ENCODE measurements around the gene PLSCR4.

The PLSCR4 gene

DNA sequence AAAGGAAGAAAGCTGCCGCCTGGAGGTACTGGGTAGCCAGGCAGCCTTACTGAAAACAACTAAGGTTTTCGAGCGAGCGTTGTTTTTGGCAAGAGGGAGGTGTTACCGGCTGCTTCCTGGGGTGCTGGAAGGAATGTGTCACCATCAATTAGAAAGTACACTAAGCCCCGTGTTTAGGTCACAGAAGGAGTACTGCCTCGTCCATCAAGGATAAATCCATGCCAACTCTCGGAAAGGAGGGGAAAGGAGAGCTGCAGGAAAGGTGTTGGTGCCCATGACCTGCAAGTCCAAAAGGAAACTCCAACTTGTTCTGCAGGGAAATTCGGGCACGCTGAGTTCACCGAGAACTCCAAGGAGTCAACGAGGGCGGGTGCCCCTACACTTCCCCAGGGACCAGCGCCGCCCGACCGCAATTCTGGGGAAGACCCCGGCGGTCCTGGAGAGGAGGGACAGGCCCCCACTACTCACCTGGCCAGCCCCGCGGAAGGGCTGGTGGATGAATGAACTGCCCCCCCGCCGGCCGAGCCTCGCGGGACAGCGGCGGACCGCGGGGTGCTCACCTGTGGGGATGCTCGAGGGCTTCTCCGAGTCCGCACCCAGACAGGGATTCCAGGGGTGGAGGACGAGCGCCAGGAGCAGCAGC is 90.5 kb downstream of the PLSCR4 start:
- no peak for DNase-seq

DNA sequence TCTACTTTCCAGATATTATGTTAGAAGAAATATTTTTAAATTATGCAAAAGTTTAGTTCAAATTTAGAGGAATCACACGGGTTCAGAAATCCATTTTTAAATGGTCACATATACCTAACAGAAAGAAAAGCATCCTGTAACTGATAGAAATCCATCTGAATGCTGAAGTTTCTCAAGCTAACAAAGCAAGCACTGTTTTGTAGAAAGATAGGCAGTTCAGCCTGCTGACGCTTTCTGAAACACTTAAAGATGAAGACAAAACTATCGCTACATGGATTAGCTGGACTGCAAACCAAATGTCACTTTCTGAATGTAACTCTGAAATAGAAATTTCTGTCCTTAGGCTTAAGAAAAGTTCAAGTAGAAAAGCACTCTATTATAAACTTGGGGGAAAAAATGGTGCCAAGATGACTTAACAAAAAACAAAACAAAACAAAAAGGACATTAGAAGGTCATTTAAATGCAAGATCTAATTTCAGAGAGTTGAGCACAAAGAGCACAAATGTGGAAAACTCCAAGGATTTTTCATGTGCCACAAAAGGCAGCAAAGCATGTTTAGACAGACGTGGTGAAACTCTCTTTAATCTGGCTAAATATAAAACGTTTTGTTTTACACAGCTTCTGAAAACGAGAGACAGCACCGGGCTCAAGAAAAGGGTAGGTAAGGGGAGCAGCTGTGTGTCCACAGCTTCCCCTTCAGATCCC is 91.1 kb downstream of the PLSCR4 start:
- DNase-seq, result no peak

DNA sequence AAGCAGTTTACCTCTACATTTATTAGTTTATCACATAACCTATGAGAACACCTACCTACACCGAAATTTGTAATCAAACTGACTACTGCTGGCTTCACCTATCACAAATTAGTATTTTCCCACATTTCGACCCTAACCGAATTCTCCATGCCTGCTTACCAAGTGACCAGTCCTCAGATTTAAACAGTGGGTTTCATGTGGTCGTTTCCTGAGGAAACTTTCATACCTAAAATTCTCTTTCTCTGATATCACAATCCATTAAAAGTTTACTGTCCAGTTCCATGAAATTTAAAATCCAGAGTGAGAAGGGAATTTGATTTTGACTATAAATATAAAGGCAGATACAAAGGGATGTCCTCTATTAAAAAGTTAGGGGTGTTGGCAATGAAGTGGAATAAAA is 91.9 kb downstream of the PLSCR4 start:
- DNase-seq, result no peak

DNA sequence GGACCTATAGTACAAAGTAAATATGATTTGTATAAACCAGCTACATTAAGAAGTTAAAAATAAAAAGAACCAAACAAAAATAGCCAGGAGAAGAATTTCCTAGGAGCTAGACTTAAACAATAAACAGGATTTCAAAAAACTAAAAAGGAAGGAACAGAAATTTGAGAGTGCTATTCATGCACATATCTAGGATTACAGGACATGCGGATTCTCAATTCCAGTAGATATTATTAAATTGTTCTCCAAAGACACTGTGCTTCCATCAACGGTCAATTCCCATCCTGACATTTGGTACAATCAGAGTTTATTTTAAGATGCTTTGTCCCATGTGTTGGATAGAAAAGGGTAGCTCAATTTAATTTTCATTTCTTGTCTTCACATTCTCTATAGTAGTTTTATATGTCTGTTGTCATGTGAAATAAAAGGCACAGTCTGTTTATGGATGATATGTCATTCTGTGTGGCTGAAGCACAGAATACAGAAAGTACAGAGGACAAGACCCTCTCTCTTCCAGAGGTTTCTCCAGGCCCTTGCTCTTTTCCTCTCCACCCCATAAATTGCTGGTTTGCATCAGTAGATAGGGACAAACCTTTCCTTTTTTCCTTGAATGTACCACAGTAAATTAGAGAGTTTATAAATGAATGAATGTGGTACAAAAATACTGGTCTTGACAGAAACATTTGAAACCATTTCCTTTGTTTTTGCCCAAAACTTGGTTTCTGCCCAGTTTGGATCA is 93.4 kb downstream of the PLSCR4 start:
- DNase-seq, result no peak

DNA sequence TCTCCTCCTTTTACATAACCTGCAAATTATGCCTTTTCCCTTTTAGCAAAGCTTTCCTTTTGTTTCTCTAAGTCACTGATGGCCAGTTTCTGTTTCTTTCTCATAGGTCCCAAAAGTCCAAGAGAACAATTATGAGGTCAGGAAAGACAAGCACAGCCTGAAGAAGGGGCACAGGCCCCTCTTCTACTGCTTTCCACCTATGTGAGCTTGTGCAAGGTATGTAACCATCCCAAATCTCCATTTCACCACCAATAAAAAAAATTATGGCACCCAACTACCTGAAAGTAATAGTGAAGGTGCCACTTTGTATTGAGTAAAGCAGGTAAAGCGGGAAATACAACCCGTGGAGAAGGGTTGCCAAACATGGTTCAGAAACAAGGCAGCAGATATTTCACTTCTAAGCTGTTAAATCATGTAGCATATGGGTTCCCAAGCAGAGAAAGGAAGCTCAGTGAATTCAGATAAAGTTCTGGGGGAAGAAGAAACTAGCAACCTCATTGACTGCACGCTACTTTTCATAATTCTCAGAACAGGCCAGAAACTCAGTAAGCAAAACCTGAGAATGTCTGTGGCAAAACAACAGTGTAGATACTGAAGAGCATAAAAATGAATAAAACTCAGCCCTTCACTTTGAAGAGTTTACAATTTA is 94.1 kb downstream of the PLSCR4 start:
- DNase-seq, result no peak

DNA sequence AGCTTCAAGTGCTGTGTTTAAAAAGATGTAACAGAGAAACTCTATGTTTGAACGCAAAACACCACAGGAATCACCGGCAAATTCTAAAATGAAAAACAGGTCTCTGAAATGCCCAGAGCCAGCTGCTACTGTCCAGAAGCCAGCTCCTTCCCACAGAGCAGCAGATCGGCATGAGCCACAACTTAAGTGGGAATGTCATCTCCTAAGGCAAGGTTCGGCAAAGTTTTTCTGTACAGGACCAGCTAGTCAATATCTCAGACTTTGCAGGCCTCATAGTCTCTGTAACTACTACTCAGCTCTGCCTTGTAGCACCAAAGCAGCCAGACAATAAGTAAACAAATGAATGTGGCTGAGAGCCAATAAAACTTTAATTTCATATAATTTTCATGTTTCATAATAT is 94.8 kb downstream of the PLSCR4 start:
- DNase-seq, result no peak

DNA sequence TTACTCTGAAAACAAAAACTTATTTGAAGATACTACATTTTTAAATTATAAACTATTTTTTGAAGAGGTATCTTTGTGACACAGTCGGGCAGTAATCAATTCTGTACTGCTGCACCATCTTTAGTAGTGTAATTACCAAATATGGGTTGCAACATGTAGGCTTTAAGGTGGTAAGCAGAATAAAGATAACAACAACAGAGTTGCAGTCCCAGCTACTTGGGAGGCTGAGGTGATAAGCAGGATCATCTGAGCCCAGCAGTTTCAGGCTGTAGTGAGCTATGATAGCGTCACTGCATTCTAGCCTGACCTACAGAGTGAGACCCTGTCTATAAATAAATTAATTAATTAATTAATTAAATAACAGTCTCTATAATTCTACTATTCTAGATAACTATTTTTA is 95.9 kb downstream of the PLSCR4 start:
- DNase-seq, result no peak

DNA sequence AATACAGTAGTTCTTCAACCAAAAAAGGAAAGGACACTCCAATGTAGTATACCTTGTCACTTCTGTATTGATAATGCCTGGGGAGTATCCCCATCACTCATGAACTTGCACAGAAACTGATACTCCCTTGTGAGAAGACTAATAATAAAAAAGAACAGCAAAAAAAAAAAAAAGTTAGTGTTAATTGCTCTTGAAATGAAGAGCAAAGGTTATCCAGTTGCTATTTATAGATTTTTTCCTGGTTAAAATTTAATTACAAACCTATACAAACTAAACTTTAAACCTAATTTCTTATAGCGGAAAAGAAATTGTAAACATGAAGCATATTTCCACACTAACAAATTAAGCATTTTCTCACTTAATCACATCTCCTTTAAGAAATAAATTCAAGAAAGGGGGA is 96.6 kb downstream of the PLSCR4 start:
- no peak for DNase-seq

DNA sequence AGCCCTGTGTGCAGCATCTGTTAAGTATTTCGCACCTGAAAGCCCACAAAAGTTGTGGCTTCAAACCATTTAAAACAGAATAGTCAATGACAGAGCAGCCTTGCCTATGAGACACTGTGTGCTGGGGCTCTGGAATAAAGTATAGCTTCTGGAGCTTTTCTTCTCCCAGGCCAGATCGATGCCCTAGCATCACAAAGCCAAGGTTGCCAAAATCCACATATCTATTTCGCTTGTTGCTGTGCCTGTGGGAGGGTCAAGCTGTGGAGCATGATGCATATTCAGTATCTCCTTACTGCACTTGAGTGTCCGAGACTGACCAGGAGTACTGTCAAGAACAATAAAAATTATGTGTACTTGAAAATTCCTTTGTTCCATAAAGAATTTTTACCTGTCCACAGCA is 97.5 kb downstream of the PLSCR4 start:
- no peak for DNase-seq

DNA sequence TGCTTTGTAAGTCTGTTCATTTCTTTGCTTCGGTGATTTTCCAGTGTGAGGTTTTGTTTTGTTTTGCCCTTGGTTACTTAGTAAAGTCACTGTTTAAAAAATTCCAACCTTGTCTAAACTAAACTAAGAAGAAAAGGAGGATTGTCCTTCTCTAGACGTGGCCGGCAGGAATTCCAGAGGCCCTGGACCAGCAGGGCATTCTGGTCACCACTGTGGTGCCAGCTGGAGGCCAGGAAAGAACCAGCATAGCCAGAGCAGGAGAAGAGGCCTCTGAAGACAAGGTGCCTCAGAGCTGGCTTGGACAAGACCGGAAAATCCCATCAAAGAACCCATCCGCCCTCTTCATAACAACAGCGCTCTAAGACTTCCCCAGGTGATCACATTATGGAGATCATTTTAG is 98.1 kb downstream of the PLSCR4 start:
- no peak for DNase-seq

DNA sequence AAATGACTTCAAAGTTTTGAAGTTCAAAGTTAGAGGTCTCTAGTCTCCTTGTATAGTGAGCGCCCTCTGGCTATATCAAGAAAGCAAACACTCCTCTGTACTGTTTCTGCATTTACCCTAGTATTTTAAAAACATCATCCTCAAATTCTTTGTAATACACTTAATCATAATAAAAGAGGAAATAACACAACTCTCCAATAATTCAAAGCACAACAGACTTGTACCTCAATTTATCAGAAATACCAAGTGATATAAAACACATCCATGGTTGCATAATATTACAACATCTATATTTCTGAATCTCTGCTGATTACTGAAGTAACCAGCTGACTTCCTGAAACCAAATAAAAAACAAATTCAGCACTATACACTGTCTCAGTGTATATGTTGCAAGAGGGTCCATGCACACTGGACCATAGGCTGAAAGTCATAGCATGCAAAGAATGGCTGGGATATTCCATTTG is 102.4 kb downstream of the PLSCR4 start:
- DNase-seq, result no peak

DNA sequence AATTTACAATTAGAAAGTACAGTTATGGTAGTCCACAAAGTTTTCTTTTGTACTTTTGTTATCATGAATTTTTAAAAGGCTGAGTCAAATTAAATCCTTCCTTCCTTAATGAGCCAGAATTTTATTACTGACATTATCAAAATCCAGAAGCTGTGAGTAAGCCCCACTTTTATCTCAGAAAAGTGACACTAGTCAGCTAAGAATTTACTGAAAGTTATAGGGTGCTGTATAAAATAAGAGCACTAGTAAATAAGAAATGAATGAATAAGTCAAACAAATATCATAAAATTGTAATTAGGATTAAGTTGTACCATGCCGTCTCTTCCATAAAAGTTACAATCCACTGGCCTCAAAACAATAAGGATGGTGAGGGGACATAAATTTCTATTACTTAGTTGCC is 105.3 kb downstream of the PLSCR4 start:
- no peak for DNase-seq

DNA sequence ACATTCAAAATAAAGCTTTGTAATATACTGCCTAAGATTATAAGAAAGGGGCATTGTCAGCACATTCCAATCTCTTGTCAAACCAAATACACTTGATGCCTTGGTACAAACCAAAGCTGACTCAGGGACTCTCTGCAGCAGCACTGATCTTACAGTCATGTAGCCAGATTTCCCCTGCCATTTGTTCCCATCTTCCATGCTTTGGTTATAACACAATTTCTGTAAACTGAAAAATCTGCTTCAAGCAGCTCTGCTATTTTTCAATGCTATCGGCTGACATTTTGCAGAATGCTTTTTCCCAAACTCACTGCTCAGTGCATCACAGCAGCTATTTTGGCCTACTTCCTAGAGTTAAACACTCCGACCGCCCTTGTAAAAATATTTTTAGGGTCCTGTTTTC is 108.1 kb downstream of the PLSCR4 start:
- DNase-seq, result no peak

Data from activated CD4-positive, CD25-positive, alpha-beta regulatory T cell (primary cell).